GM10248 (cell line): ENCODE data around the gene EQTN.

Experiments
- CTCF ChIA-PET: fragments of 300-600 bp; sonication (Branson Sonifier 250); formaldehyde crosslinking; extraction: SDS; loops from one replicate; lab custom pipeline; 2021; ENCODE audit warnings: antibody characterized with exemption; lab: Yijun Ruan, JAX
- POLR2A ChIA-PET: fragments of 350-650 bp; sonication (Branson Sonifier 250); formaldehyde crosslinking; extraction: SDS; loops from one replicate; lab custom pipeline; 2020; ENCODE audit warnings: antibody characterized with exemption; lab: Yijun Ruan, JAX
- DNase-seq: peaks from one replicate; pipeline ENCODE4 v3.0.0; 2012; ENCODE audit errors: extremely low spot score
- TF ChIP-seq, protein P1 (sequence below): IDR thresholded peaks from 2 replicates; pipeline ENCODE4 v1.5.1; 2012; ENCODE audit warnings: mild to moderate bottlenecking, low read depth; ENCODE audit errors: extremely low read depth, missing control alignments, control extremely low read depth

Gene EQTN

DNA sequence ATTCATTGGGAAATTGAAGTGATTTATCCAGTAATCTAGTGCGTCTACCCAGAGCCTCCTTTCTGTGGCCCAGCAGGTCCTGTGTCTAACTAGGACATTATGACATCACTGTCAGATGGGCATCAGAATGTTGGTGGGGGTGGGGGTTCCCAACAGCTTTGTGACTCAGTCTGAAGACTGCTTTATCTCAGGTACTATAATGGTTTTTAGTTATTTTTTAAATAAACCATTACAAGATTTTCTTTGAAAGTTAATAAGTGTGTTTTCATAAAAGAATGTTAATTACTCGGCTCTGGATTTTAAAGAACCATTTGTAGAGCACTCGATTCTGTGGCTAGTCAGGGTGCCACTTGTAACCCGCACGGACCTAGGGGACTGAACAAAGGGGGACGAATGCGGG is at the start of gene EQTN:
TSS of gene EQTN (minus strand) at position 101 of the 400 bp plus-strand sequence. CDS start at position 6, 95 bp downstream.
- TF ChIP-seq, protein P1, sequence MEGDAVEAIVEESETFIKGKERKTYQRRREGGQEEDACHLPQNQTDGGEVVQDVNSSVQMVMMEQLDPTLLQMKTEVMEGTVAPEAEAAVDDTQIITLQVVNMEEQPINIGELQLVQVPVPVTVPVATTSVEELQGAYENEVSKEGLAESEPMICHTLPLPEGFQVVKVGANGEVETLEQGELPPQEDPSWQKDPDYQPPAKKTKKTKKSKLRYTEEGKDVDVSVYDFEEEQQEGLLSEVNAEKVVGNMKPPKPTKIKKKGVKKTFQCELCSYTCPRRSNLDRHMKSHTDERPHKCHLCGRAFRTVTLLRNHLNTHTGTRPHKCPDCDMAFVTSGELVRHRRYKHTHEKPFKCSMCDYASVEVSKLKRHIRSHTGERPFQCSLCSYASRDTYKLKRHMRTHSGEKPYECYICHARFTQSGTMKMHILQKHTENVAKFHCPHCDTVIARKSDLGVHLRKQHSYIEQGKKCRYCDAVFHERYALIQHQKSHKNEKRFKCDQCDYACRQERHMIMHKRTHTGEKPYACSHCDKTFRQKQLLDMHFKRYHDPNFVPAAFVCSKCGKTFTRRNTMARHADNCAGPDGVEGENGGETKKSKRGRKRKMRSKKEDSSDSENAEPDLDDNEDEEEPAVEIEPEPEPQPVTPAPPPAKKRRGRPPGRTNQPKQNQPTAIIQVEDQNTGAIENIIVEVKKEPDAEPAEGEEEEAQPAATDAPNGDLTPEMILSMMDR, result no peak
- CTCF ChIA-PET, result no interaction called here
- no peak for DNase-seq
- POLR2A ChIA-PET, result no interaction called here

DNA sequence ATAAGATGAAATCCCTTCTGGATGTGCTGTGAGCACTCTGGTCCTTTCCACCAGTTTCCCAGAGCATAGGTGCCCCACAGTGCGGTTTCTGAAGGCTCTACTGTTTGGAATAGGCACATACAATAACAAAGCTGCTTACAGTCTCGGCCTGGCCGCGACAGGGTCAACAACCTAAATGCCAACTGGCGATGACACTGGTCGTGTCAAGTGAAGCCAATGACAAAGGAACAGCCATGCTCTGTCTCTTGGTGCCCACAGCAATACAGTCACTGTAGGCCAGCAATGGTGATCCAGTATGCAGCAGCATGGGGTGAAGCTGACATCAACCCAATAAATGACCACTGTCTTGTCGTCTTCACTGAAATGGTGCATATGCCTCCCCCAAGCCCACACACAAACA is 47.8 kb upstream of the EQTN start:
- CTCF ChIA-PET, result interaction anchor here (1.6 kb wide), 1 partner anchor 11 kb away, joined by 5 read pairs; no protein-coding TSS in a partner anchor
- no peak for DNase-seq
- POLR2A ChIA-PET, result no interaction called here
- TF ChIP-seq, protein P1, result no peak

DNA sequence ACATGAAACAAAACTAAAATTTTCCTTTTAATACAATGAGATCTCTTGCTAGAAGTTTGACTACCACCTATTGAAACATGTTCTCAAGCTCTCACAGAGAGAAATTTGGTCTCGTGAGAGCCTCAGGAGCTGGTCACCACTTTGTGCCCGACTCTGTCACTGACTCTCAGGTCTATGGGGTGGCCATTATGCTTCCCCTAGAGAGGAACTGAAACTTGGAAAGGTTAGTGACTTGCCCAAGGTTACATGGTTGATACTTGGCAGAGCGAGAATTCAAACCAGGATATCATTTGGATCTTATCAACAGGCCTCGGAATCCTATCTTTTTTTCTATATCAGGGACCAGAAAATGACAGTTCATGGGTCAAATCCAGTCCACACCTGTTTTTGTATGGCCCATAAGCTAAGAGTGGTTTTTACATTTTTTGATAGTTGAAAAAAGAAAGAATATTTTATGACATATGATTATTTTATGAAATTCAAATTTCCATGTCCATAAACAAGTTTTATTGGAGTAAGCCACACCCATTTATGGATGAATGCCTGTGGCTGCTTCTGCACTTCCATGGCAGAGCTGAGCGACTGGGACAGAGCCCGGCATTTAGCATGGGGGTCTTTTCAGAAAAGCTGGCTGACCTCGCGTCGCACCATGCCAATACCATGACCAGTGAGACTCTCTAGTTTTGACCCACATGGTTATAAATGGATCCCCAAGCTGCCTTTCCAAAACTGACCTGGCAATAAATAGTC is 44.8 kb upstream of the EQTN start:
- CTCF ChIA-PET, result interaction anchor here (1.2 kb wide), 1 partner anchor 8 kb away, joined by 3 read pairs; no protein-coding TSS in a partner anchor
- no peak for DNase-seq
- TF ChIP-seq, protein P1, result no peak
- POLR2A ChIA-PET, result no interaction called here

DNA sequence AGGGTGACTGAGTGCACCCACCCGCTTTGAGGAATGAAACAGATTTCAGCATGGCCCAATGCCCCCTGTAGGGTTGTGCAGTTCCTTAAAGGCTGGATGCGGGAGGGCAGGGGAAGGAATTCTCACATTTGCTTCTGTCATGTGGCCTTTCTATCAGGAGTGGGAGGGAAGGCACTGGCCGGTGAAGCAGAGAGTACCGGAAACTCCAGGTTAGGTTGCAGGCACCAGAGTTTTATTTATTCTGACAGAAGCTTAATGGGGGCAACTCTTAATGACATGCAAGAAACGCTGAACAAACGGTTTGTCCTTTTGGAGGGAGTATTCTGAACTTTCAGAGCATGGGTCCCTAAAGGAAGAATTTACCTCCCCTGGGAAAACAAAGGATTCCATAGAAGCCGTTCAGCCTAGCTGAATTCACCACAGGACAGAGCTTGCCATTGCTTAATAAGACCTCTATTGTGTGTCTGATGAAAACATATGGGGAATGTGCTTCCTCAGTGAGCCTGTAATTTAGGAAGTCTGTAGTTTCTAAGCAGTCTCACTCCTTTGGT is 44.1 kb upstream of the EQTN start:
- DNase-seq, result no peak
- CTCF ChIA-PET, result no interaction called here
- POLR2A ChIA-PET, result no interaction called here
- TF ChIP-seq, protein P1, result no peak

DNA sequence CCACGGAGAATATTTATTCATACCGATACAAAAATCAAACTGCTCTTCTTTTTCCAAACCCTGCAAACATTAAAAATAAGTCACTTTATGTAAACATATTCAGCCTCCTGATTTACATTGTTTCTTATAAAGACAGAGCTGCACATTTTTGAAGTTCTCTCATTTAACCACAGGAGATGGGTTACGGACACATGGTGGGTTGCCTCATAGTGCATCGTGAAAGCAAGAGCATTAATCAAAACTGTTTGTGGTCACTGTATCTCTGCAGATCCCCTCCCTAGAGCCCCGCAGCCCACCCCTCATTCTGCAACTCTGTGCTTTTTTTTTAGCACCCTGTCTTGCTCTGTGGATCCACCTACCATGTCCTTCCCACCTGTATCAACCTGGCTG is 43.3 kb upstream of the EQTN start:
- CTCF ChIA-PET, result no interaction called here
- TF ChIP-seq, protein P1, result no peak
- POLR2A ChIA-PET, result no interaction called here
- no peak for DNase-seq

DNA sequence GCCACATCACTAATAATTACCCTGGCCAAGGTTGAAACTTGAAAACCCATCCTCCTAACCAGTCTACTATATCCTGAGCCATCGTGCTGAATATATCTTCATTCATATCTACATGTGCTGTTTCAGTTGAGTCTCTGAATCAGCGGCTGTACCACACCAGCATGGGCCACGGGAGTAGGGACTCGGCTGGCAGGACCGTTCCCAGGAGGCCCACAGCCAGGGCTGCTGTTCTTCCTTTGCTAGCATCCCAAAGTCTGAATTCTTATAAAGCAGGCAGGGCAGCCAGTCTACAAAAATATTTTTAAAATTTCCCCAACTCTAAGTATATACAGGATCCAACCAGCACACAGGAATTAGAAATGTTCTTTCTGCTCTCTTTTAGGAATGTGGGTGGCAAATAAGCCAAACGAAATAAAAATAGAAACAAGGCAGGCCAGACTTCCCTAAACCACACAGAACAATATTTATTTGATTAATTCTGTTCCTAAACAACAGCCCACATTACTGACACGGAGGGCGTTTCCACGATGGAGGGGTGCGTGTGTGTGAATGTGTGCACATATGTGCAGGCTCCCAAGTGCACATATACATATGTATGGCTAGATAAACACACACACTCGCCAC is 42.8 kb upstream of the EQTN start:
- no peak for DNase-seq
- ChIA-PET POLR2A (no interaction called here), CTCF (no interaction called here)
- TF ChIP-seq, protein P1, result no peak
